NCI-H1417 treated with DMSO at 0.1 percent for 48 hours (cell line): ENCODE data around the gene KLRF2.
"Not testable (repeated sequence)": the region's sequence is repeated elsewhere in the genome, so short reads cannot be mapped to it uniquely, and the experiment has no call there.

Experiments
- DNase-seq: peaks from one replicate; lab custom pipeline; 2025; lab: John Stamatoyannopoulos, UW

KLRF2 gene

DNA sequence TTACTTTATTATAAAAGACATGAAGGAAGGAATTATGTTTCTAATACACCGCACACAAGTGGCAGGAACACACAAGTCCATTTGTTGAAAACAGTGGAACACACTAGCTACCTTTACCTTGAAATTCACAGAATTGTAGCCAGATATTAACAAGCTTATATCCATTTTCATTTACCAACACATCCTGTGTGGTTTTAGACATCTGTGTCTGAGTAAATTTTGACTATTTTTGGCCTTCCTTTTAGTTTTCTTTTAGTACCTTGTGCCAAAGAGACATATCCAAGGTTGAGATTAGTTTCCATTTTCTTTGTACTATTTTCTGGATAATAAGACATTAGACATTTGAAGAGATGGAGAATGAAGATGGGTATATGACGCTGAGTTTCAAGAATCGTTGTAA lies at the start of gene KLRF2:
TSS of gene KLRF2 (plus strand) at position 244 of the 400 bp plus-strand sequence. CDS start at position 351, 107 bp downstream.
- no peak for DNase-seq

DNA sequence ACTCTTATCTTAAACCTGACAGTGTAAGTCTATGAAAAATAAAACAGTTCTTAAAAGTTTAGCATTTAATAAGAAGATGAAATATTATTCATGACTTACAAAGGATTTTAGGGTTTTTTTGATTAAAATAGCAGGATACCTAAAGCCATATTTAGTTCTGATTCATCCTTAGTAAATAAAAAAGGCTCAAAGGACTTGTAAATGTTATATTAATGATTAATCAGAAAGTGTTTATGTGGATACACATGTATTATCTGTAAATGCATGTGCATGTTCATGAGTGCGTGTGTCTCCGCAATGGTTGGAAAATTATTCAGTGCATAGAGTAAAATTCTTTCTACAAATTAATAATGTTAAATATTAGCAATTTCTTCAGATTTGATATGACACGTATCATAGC lies 49.6 kb upstream of the KLRF2 start:
- DNase-seq: no peak

- DNase-seq: no peak
These were observed 37.9 kb upstream of the KLRF2 start for GRCh38 chr12:9843407-9843806.

DNA sequence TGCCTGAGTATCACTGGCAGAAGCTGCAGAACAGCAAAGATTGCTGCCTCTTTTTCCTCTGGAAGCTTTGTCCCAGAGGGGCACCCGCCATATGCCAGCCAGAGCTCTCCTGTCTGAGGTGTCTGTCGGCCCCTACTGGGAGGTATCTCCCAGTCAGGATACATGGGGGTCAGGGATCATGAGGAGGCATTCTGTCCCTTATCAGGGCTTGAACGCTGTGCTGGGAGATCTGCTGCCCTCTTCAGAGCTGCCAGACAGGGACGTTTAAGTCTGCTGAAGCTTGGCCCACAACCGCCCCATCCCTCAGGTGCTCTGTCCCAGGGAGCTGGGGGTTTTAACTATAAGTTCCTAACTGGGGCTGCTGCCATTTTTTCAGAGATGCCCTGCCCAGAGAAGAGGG lies 32.4 kb upstream of the KLRF2 start:
- DNase-seq: no peak

DNA sequence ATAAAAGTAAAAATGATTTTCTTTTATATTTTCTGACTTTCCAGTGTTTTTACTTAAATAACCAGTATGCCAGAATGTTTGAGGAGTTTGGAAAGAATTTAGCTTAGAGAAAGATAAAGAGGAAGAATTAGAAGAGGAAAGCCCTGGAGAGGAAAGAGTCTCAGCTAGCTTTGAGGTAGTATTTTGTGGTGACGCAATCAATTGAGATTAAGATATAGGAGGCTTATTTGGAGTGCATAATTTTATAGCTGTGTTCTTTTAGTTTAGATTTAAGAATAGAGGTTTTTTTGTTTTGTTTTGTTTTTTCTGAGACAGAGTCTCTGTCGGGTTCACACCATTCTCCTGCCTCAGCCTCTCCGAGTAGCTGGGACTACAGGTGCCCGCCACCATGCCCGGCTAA lies 30.2 kb upstream of the KLRF2 start:
- DNase-seq: no peak

DNA sequence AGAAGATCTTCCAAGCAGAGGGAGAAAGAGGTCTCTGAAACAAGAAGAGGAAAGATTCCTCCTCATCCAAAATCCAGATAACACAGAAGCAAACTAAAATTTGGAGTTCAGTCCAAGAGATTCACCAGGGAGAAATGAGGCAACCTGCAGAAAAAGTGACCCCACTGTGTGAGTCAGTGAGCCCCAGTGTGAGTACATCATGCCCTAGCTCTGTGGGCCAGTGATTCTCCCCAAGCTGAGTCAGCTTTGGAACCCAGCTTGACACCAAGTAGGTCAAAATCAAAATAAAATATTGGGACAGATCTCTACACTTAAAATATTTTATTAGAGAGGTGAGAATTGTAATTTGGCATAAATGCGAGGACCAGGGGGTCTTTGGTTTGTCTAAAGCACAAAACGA lies 29.4 kb upstream of the KLRF2 start:
- DNase-seq: no peak

DNA sequence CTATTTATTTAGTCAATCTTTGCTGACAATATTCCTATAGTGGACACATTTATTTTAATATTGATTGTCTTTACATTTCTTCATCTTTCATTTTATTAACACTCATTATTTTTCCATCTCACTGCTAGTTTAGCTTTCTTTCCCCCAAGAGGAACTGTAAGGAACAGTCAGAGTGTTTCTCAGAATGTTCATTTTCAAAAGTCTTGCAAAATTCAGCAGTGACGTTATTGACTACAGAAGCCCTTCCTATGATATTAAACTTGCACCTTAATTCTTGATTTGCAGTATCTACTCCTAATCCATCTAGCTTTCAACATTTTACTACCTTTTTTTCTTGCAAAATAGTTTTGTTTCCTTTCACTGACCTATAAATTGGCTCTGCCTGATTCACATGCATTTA lies 25.1 kb upstream of the KLRF2 start:
- no peak for DNase-seq

DNA sequence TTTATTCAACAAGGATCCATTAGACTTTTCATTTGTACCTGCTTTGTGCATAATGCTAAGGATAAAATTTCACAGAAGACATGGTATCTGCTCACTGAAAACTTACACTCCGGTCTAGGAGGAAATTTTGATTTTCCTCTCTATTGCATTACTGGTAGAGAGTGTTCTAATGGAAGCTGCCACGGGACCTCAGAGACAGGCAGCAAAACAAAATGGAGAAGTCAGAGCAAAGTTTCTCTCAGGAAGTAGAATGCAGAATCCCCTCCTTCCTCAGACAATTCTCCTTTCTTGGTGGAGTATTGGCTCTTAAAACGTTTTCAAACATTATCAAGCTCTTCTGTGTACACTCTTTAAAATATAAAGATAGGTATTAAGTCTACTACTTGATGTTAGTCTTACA lies 24.4 kb upstream of the KLRF2 start:
- no peak for DNase-seq

DNA sequence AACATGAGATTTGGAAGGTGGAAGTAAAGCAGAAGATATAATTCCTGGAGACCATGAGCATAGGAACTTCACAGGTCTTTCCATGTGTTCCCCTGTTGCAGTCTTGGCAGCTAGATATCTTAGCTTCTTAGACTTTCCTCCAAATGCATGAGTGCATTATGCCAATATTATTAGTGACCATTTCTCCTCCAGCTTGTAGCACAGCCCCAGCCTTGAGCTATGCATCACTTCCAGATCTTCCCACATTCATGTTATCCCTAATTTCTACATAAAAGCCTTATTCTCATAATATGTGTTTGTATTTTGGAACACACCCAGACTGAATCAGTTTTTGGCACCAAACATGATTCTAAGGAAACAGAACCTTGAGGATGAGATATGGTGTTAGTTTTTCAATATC lies 23.2 kb upstream of the KLRF2 start:
- DNase-seq: no peak

DNA sequence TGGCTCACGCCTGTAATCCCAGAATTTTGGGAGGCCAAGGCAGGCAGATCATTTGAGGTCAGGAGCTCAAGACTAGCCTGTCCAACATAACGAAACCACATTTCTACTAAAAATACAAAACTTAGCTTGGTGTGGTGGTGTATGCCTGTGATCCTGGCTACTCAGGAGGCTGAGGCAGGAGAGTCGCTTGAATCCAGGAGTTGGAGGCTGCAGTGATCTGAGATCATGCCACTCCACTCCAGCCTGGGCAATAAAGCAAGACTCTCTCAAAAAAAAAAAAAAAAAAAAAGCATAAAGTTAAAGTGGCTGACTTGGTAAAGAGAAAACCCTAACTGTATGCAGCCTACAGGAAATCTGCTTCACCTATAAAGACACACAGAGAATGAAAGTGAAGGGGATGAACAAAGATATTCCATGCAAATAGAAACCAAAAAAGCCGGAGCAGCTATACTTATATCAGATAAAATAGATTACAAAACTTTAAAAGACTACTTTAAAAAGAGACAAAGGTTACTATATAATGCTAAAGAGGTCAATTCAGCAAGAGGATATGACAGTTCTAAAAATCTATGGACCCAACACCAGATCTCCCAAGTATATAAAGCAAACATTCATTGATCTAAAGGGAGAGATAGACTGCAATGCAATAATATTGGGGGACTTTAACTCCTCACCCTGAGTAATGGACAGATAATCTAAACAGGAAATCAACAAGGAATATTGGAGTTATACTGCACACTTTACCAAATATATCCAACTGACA lies 16.2 kb upstream of the KLRF2 start:
- DNase-seq: no peak

- DNase-seq: no peak
These were observed 14.4 kb upstream of the KLRF2 start for GRCh38 chr12:9866860-9867269.

DNA sequence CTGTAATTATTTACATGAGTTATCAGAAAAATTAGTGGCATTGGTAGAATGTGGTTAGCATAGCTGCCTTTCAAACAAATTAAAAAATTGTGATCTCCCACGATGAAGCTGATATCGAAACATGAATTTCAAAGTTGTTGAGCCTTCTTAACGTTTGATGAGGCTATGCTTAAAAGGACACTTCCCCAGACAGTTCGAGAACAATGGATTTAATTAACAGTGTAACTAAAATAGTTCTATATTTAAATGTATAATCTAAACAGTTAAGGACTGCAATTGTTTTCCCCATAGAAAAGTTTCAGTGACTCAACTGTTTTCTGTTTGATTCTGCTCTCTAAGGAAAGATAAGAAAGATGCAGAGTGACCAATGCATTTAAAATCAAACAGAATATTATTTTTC lies 13.8 kb upstream of the KLRF2 start:
- DNase-seq: no peak

DNA sequence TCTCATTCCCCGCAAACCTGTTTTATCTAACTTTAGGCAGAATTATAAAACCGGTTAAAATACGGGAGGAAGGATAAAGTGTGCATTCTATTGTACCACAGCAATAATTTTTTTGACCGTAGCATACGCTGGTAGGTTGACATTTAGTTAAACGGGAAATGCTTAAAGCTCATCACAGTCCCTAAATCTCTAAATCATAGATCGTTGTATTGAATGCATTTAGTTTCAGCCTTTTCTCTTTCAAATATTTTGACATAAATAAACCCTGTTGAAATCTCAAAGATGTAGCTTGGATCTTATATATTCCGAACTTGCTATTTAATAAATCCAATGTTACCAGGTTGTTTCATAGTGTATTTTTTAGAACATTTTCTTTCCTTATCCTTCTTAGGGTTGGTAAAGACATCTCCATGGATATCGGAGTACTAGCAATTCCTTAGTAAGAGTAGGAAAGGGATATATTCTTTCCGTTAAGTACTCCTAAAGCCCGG lies 12.9 kb upstream of the KLRF2 start:
- DNase-seq: no peak

GRCh38 chr12:9868951-9869306 lies 12.4 kb upstream of the KLRF2 start:
- DNase-seq: no peak

GRCh38 chr12:9869307-9870161 lies 11.8 kb upstream of the KLRF2 start, which contains the start of gene CLEC2B:
CLEC2B (minus strand) TSS chr12:9869354.
- no peak for DNase-seq

DNA sequence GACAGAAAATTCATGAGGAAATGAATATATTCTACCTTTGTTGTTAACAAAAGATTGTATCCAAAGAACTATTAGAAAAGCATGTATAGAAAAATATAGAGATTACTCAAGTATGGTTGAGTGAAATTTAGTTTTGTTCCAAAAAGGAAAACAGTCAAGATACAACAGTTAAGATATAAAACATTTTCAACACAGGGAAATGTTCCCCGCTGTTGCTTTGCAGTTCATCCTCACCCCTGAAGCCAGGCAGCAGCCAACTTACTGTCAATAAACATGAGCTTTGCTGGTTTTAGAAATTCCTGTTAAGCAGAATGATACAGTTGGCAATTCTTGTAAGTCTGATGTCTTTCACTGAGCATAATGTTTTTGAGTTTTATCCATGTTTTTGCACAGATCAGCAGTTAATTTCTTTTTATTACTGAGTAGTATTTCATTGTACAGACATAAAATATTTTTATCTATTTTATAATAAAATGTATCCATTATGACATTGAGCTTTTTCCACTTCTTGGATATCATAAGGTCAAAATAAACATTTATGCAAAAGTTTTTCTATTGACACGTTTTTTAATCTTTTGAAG lies 10.9 kb upstream of the KLRF2 start:
- no peak for DNase-seq

- no peak for DNase-seq
These were observed 9.1 kb upstream of the KLRF2 start for GRCh38 chr12:9872162-9872561.

DNA sequence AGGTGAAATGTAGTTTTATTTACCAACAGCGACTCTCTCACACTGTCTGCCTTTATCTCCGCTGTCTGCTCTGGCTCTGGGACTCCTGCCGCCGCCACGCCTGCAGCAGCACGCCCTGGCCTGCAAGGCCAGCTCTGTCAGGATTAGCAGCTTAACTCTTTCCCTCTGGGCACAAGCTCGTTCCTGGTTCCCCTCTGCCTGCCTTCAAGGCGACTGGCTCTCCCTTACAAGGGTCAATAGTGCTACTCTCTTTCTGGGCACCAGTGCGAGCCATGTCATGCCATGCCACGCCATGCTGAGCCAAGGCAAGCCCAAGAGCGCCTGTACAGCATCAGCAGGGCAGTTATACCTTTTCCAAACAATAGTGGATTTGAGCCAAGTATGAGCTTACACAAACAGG lies 8.5 kb upstream of the KLRF2 start:
- DNase-seq: no peak

GRCh38 chr12:9876120-9876519 lies 5.2 kb upstream of the KLRF2 start:
- not testable (repeated sequence) for DNase-seq

DNA sequence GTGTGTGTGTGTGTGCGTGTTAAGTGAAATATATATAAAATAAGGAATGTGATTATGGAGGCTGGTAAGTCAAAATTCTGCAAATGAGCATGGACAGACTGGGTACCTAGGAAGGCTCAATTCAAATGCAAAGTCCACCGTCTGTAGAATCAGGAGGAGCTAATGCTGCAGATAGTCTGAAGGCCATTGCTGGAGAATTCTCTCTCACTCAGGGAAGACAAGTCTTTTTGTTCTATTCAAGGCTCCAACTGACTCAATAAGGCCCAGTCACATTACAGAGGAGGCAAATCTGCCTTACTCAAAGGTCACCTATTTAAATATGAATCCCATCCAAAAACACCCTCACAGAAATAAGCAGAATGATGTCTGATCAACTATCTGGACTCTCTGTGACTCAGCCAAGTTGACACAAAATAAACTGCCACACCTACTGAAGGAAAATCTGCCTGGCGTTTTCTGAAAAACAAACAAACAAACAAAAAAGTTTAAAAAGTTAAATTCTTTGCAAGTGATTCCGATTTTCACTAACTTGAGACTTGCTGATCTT lies 684 bp upstream of the KLRF2 start:
- DNase-seq: no peak

DNA sequence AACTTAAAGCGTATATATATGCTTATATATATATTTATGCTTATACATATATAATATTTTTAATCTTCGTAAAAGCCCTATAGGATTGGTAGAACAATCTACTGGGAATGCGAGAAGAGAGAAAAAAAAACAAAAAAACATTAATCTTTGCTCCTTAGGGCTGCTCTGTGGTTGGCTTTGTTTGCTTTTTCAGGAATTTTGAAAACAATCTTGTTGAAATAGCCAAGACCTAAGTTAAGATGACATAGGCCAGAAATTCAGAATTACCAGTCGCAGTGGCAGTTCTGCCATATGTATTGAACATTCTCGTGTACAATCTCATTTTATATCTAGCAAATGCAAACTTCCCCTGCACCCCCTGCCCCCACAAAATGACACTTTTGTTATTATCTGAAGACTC lies 699 bp downstream of the KLRF2 start:
- DNase-seq: no peak

DNA sequence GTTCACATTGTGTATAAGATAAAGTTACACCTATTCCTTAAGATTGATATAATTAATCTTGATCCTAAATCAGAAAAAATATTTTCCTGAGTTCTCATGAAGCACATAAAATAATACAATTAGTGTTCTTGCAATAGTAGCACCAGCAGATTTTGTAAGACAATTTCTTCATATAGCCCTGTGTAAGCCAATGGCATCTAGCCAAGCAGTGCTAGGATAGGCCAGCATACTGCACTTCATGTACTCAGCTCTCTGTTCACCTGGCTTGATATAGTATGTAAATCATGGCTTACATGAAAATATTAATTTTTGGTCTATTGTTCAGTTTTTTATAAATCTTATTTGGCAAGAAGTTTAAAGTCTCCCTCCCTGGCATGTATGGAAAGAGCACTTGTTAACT lies 1.9 kb downstream of the KLRF2 start:
- no peak for DNase-seq
